GM12875 (cell line): ENCODE results near the gene ZNF266.

Experiments
- H3K4me3 ChIP-seq: one replicate; pipeline ENCODE4 v1.5.1; 2011; ENCODE audit warnings: low read depth, low read length, control low read depth
- CTCF ChIP-seq: IDR thresholded peaks from 2 replicates; pipeline ENCODE4 v1.5.1; 2011; ENCODE audit warnings: low read depth, mild to moderate bottlenecking, control low read depth, inconsistent platforms, low read length, moderate library complexity, borderline replicate concordance; ENCODE audit not compliant: insufficient read depth

The ZNF266 gene

GRCh38 chr19:9453953-9454352, 18.6 kb upstream of the ZNF266 start:
- H3K4me3 ChIP-seq: no peak overlapping the region
- TF ChIP-seq CTCF: no peak

- no peak overlapping the region for H3K4me3 ChIP-seq
- no peak for TF ChIP-seq CTCF
Observed at GRCh38 chr19:9445037-9445436, 9.7 kb upstream of the ZNF266 start.

GRCh38 chr19:9436358-9436757, 985 bp upstream of the ZNF266 start:
- TF ChIP-seq CTCF: no peak
- no peak overlapping the region for H3K4me3 ChIP-seq

GRCh38 chr19:9431475-9431874, 3.9 kb downstream of the ZNF266 start:
- H3K4me3 ChIP-seq: no peak overlapping the region
- TF ChIP-seq CTCF: peak; percentile 42; the same call in 1 of the 2 replicates

- no peak overlapping the region for H3K4me3 ChIP-seq
- TF ChIP-seq CTCF: no peak
Observed at GRCh38 chr19:9430444-9430843, 4.9 kb downstream of the ZNF266 start.

- H3K4me3 ChIP-seq: no peak overlapping the region
- no peak for TF ChIP-seq CTCF
Observed at GRCh38 chr19:9427941-9428340, 7.4 kb downstream of the ZNF266 start.

- TF ChIP-seq CTCF: no peak
- H3K4me3 ChIP-seq: no peak overlapping the region
Observed at GRCh38 chr19:9413240-9413954, 22.0 kb downstream of the ZNF266 start.
